HG03139 (cell line): ENCODE measurements around the gene ADARB2.

Experiments
- ATAC-seq: cut with Tn5 transposase; IDR thresholded peaks from one replicate; pipeline ENCODE4 v1.9.1; 2021; ENCODE audit not compliant: unreplicated experiment

Gene ADARB2

GRCh38 chr10:1644191-1644711, 93.1 kb downstream of the ADARB2 start:
- ATAC-seq = no peak

GRCh38 chr10:1643908-1644179, 93.5 kb downstream of the ADARB2 start:
- no peak for ATAC-seq

- no peak for ATAC-seq
These were observed 94.0 kb downstream of the ADARB2 start for GRCh38 chr10:1643161-1643907.

- no peak for ATAC-seq
These were observed 94.6 kb downstream of the ADARB2 start for GRCh38 chr10:1642600-1643160.

- ATAC-seq = no peak
These were observed 95.9 kb downstream of the ADARB2 start for GRCh38 chr10:1641402-1641801.

GRCh38 chr10:1638889-1639419, 98.4 kb downstream of the ADARB2 start:
- no peak for ATAC-seq

- no peak for ATAC-seq
These were observed 102.0 kb downstream of the ADARB2 start for GRCh38 chr10:1635340-1635739.

- no peak for ATAC-seq
These were observed 103.1 kb downstream of the ADARB2 start for GRCh38 chr10:1634239-1634638.

- no peak for ATAC-seq
These were observed 103.5 kb downstream of the ADARB2 start for GRCh38 chr10:1633783-1634182.

- no peak for ATAC-seq
These were observed 104.7 kb downstream of the ADARB2 start for GRCh38 chr10:1632596-1632995.

- no peak for ATAC-seq
These were observed 105.2 kb downstream of the ADARB2 start for GRCh38 chr10:1632141-1632540.

GRCh38 chr10:1631282-1631681, 106.0 kb downstream of the ADARB2 start:
- no peak for ATAC-seq

- ATAC-seq = no peak
These were observed 107.0 kb downstream of the ADARB2 start for GRCh38 chr10:1630304-1630703.

- no peak for ATAC-seq
These were observed 107.8 kb downstream of the ADARB2 start for GRCh38 chr10:1629326-1630198.

- no peak for ATAC-seq
These were observed 108.6 kb downstream of the ADARB2 start for GRCh38 chr10:1628757-1629156.

GRCh38 chr10:1627945-1628344, 109.4 kb downstream of the ADARB2 start:
- ATAC-seq = no peak

- no peak for ATAC-seq
These were observed 110.5 kb downstream of the ADARB2 start for GRCh38 chr10:1626835-1627234.

- ATAC-seq = no peak
These were observed 110.9 kb downstream of the ADARB2 start for GRCh38 chr10:1626410-1626809.

- no peak for ATAC-seq
These were observed 111.6 kb downstream of the ADARB2 start for GRCh38 chr10:1625731-1626130.

- ATAC-seq = no peak
These were observed 112.2 kb downstream of the ADARB2 start for GRCh38 chr10:1625079-1625478.

- ATAC-seq = no peak
These were observed 113.1 kb downstream of the ADARB2 start for GRCh38 chr10:1624240-1624639.

- no peak for ATAC-seq
These were observed 116.5 kb downstream of the ADARB2 start for GRCh38 chr10:1620803-1621202.
